AG09319 (cell line): ENCODE data around the gene CBX6.

Experiments used
- DNase-seq: peaks from one replicate; pipeline ENCODE4 v3.0.0-alpha.2; 2010; ENCODE audit warnings: low read depth; ENCODE audit errors: extremely low read depth
- CTCF ChIP-seq: IDR thresholded peaks from 2 replicates; pipeline ENCODE4 v1.5.1; 2011; ENCODE audit warnings: low read depth, mild to moderate bottlenecking, inconsistent platforms, low read length, moderate library complexity

Gene CBX6

DNA sequence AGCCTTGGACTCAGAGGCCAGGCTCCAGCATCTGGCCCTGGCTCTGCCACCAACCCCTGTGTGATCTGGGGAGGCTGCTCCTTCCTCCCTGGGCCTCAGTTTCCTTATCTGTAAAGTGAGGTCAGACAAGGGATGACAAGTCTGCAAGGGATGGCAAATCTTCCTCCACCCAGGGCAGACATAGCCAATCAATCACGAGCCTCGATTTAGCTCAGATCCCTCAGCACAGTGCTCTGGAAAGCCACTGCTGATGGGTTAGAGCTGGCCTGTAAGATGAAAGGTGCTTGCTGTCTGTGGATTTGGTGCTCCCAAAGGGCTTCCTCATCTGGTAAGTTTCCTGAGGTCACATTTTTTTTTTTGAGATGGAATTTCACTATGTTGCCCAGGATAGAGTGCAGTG lies 48.4 kb downstream of the CBX6 start:
- no peak for TF ChIP-seq CTCF
- DNase-seq, result no peak

- no peak for DNase-seq
- no peak for TF ChIP-seq CTCF
These were observed 48.9 kb downstream of the CBX6 start for GRCh38 chr22:38823076-38823475.

- TF ChIP-seq CTCF, result no peak
- no peak for DNase-seq
These were observed 52.0 kb downstream of the CBX6 start for GRCh38 chr22:38820020-38820419.

DNA sequence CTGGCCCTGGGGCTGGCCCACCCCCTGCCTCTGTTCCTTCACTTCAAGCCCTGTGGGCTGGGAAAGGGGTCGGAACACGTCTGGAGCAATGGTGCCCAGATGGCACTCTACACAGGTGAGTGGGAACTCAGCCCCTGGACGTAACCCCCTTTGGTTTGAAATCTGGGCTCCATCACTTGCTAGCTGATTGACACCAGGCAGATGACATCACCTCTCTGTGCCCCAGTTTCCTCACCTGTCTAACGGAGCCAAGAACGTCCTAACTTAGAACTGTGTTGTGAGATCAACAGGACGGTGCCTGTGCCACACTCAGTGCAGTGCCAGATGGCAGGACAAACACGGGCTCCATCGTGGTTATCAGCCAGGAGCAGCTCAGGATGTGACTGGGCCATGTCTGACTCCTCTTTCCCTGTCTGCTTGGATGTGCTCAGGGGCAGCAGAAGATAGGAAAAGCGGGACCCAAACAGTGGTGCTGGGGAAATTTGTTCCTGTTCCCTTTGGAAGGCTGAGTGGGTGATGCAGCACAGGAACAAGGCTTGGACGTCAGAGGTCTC lies 52.6 kb downstream of the CBX6 start:
- TF ChIP-seq CTCF, result no peak
- DNase-seq, result no peak

DNA sequence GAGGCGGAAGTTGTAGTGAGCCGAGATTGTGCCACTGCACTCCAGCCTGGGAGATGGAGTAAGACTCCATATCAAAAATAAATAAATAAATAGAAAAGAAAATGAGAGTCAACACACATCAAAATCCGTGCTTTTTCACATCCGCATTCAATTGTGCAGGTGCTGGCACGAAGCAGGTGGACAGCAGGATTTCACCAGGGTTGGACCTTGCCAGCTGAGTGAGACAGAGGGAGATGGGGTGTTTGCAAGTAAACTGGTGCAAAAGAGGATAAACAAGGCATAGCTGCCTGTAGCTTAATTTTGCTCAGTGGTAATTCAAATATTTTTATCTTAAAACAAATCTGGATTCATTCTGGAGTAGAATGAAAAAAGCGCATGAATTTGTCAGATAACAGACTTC lies 54.8 kb downstream of the CBX6 start:
- DNase-seq, result no peak
- TF ChIP-seq CTCF, result no peak

DNA sequence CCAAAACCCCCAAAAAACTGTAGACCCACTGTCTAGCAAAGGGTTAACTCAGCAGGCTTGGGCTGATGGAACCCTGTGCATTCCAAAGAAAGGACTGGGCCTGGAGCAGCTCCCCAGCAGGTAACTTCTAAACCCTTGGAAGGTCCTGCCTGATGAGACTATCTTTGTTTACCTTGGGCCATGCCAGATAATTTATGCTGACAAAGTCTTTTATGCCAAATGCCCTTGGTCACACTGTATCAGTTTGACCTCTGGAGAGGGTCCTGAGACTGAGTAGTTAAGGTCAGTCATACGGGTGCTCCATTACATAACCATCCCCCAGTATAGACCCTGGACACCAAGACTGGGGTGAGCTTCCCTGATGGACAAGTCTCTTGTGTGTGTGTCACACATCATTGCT lies 56.2 kb downstream of the CBX6 start:
- DNase-seq, result no peak
- no peak for TF ChIP-seq CTCF
